Transverse colon (tissue), 4 donors: ENCODE data around the gene APPL1. TPM values are rescaled to one million over a fixed set of nuclear protein-coding genes. Genes with fewer than 3 reads are reported as not detected.

Source experiments
- DNase-seq: peaks from one replicate; pipeline ENCODE4 v3.0.0-alpha.2; 2019
- H3K27ac ChIP-seq, 4 donors: fragments of 200-600 bp; sonication (generic); 2 replicates each; pipeline ENCODE4 v1.5.1; 2016 to 2018; ENCODE audit warnings: inconsistent platforms in 4 of 4
- H3K27me3 ChIP-seq: fragments of 200-600 bp; sonication (generic); 2 replicates; pipeline ENCODE4 v1.5.1; 2017; ENCODE audit warnings: inconsistent platforms
- H3K36me3 ChIP-seq, 4 donors: fragments of 200-600 bp; sonication (generic); 2 replicates each; pipeline ENCODE4 v1.5.1; 2017 to 2019; ENCODE audit warnings: inconsistent platforms in 4 of 4
- H3K4me1 ChIP-seq, 4 donors: fragments of 200-600 bp; sonication (generic); 2 replicates each; pipeline ENCODE4 v1.5.1; 2017 to 2020; ENCODE audit warnings: inconsistent platforms in 4 of 4
- H3K4me3 ChIP-seq, 4 donors: fragments of 200-600 bp; sonication (generic); 1 replicate in 1 of 4; 2 replicates in 3 of 4; pipeline versions ENCODE4 v1.5.1 to v1.6.1; 2017 to 2019; ENCODE audit warnings: inconsistent platforms in 4 of 4
- H3K9me3 ChIP-seq, 2 donors: fragments of 200-600 bp; sonication (generic); 2 replicates each; pipeline ENCODE4 v1.5.1; 2017 to 2019; ENCODE audit warnings: inconsistent platforms in 2 of 2
- CTCF ChIP-seq, 5 experiments: fragments of 200-600 bp in 3 of 5; fragments of 450-650 bp in 2 of 5; sonication (generic) in 3 of 5; IDR thresholded peaks; 1 replicate in 2 of 5; 2 replicates in 3 of 5; pipeline ENCODE4 v1.5.1; 2016 to 2017; ENCODE audit warnings: antibody characterized with exemption in 5 of 5, inconsistent platforms in 3 of 5, mild to moderate bottlenecking in 2 of 5, moderate library complexity in 1 of 5
- EP300 ChIP-seq: sonication (generic); formaldehyde crosslinking; IDR thresholded peaks from one replicate; pipeline ENCODE4 v1.6.1; 2017; ENCODE audit warnings: antibody characterized with exemption, low read depth
- POLR2A ChIP-seq: fragments of 450-650 bp; IDR thresholded peaks from one replicate; pipeline ENCODE4 v1.6.1; 2016; ENCODE audit warnings: antibody characterized with exemption, mild to moderate bottlenecking, moderate library complexity
- POLR2AphosphoS5 ChIP-seq, 3 donors: sonication (generic); formaldehyde crosslinking; IDR thresholded peaks; one replicate each; pipeline ENCODE4 v1.6.1; 2016; ENCODE audit warnings: antibody characterized with exemption in 3 of 3
- WGBS, 2 donors: methylation state at CpG; one replicate each; pipeline ENCODE4 v1.1.5; 2018; ENCODE audit warnings: low coverage in 1 of 2; 5-methylcytosine and 5-hydroxymethylcytosine counted together
- in situ Hi-C, 4 donors: fragments of 200-750 bp; cut with MboI; loops; one replicate each; pipeline versions ENCODE4 v1.15.0 to v1.15.1; 2017; ENCODE audit warnings: low sequenced_read_pairs in 3 of 4, low pct_ligation_motif_present in 1 of 4, low pct_unique_long_range_greater_than_20kb in 1 of 4
- intact Hi-C: fragments of 100-400 bp; cut with DNase I; formaldehyde crosslinking; loops from one replicate; pipeline ENCODE4 v1.15.1; 2023; ENCODE audit warnings: low total_unique reads
- total RNA-seq, 4 donors: library from RNA; depleted of rRNA; stranded (reverse); fragments of >200 nt; gene quantifications; one replicate each; pipeline ENCODE4 v1.1.0, GENCODE V29; 2016

APPL1 gene
- total RNA-seq, 4 donors from 2014 or later, result 12.7 to 39.1 (median 26.6) TPM

- H3K9me3 ChIP-seq, result no peaks in the 10 kb centered on the region
- no peaks in the 10 kb centered on the region for H3K36me3 ChIP-seq
- H3K4me3 ChIP-seq, result no peak overlapping the region
- no peaks in the 10 kb centered on the region for H3K4me1 ChIP-seq
- no peaks in the 10 kb centered on the region for H3K27me3 ChIP-seq
- no peak overlapping the region for H3K27ac ChIP-seq
- no peak for DNase-seq
- in situ Hi-C loops (no loop called here), intact Hi-C loops (no loop called here)
- TF ChIP-seq POLR2AphosphoS5 (IDR thresholded peaks at IDR 0.05), result no peak
- no peak for TF ChIP-seq EP300
- TF ChIP-seq CTCF (IDR thresholded peaks at IDR 0.05), result no peak
- no peak for TF ChIP-seq POLR2A
- 60% methylated on average over 2 of the region's 2 CpGs; no CpG with 5 or more reads in 1 of the 2 donors for WGBS, 2 donors
These were observed 59.7 kb downstream of the APPL1 start for GRCh38 chr3:57287205-57287604.

DNA sequence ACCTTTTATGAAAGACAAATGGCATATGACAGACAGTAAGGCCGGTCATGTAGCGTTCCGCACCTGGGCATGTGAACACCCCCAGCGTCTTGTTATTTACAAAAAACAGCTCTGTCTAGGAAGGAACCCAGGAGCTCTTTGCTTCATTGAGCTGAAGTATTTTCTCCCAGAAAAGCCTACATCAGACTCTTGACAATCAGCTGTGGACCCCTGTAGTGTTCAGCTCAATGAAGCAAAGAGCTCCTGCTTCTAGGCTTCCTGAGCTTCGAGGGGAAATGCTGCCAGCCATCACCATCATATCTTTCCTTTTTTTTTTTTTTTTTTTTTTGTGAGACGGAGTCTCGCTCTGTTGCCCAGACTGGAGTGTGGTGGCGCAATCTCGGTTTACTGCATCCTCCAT, 60.9 kb downstream of the APPL1 start:
- no peak for DNase-seq
- Histone ChIP-seq H3K27me3 (no peaks in the 10 kb centered on the region), H3K36me3 (no peaks in the 10 kb centered on the region), H3K9me3 (no peaks in the 10 kb centered on the region), H3K4me3 (no peak overlapping the region), H3K27ac (no peak overlapping the region), H3K4me1 (no peaks in the 10 kb centered on the region)
- in situ Hi-C loops (no loop called here), intact Hi-C loops (no loop called here)
- TF ChIP-seq EP300 (no peak), POLR2AphosphoS5 (IDR thresholded peaks at IDR 0.05) (no peak), CTCF (IDR thresholded peaks at IDR 0.05) (no peak), POLR2A (no peak)
- 33 to 90% methylated on average over 1 to 9 of the region's 9 CpGs for WGBS, 2 donors

GRCh38 chr3:57292159-57292896, 64.8 kb downstream of the APPL1 start, which contains the start of gene ASB14:
TSS of gene ASB14 (minus strand) at chr3:57292685. CDS start at chr3:57292033, 652 bp downstream.
- intact Hi-C loops (no loop called here), in situ Hi-C loops (no loop called here)
- WGBS, 2 donors, result 95 to 100% methylated on average over 1 of the region's 1 CpG
- no peaks in the 10 kb centered on the region for H3K9me3 ChIP-seq
- DNase-seq, result no peak
- H3K4me3 ChIP-seq, result no peak within 1 kb of the TSS
- TF ChIP-seq POLR2A (no peak), EP300 (no peak), POLR2AphosphoS5 (IDR thresholded peaks at IDR 0.05) (no peak), CTCF (IDR thresholded peaks at IDR 0.05) (no peak)
- H3K27ac ChIP-seq, result no peak within 1 kb of the TSS
- H3K27me3 ChIP-seq, result no peaks in the 10 kb centered on the region
- no peaks in the 10 kb centered on the region for H3K4me1 ChIP-seq
- H3K36me3 ChIP-seq, result no peaks in the 10 kb centered on the region

- WGBS, 2 donors, result 91 to 94% methylated on average over 4 of the region's 4 CpGs
- intact Hi-C loops, result no loop called here
- no peaks in the 10 kb centered on the region for H3K27me3 ChIP-seq
- DNase-seq, result no peak
- no peak for TF ChIP-seq POLR2AphosphoS5 (IDR thresholded peaks at IDR 0.05)
- no peak overlapping the region for H3K27ac ChIP-seq
- no peaks in the 10 kb centered on the region for H3K36me3 ChIP-seq
- in situ Hi-C loops, result no loop called here
- no peak overlapping the region for H3K4me3 ChIP-seq
- no peaks in the 10 kb centered on the region for H3K4me1 ChIP-seq
- H3K9me3 ChIP-seq, result no peaks in the 10 kb centered on the region
These were observed 65.5 kb downstream of the APPL1 start for GRCh38 chr3:57292897-57293526.
